ENCODE data around the gene DDC. TPM values are rescaled to one million over a fixed set of nuclear protein-coding genes. Genes with fewer than 3 reads are reported as not detected.

DDC gene
- total RNA-seq, 2 donors from 2014 or later = 1.5 to 1.9 TPM

- H3K27me3 ChIP-seq (replicated peaks; ENCODE audit: insufficient read depth) = no peaks in the 10 kb centered on the region
- intact Hi-C loops (cut with DNase I) = loop anchor here (10.0 kb wide), 1 partner anchor 877 kb away; no protein-coding TSS in a partner anchor
- no peak for DNase-seq (ENCODE audit: low spot score)
- H3K36me3 ChIP-seq = no peaks in the 10 kb centered on the region
- no peaks in the 10 kb centered on the region for H3K9me3 ChIP-seq
- TF ChIP-seq CTCF (IDR thresholded peaks at IDR 0.05) (no peak), POLR2AphosphoS5 (IDR thresholded peaks at IDR 0.05) (no peak), POLR2A (IDR thresholded peaks at IDR 0.05) (no peak)
- no peak overlapping the region for H3K27ac ChIP-seq
- H3K4me3 ChIP-seq = no peak overlapping the region
- WGBS = 72% methylated on average over 6 of the region's 6 CpGs
- H3K4me1 ChIP-seq (replicated peaks) = no peaks in the 10 kb centered on the region
Observed at GRCh38 chr7:50477640-50478039, 87.6 kb downstream of the DDC start.

GRCh38 chr7:50476953-50477625 lies 88.1 kb downstream of the DDC start:
- no peak overlapping the region for H3K27ac ChIP-seq
- H3K9me3 ChIP-seq = no peaks in the 10 kb centered on the region
- H3K4me3 ChIP-seq = no peak overlapping the region
- H3K4me1 ChIP-seq (replicated peaks) = no peaks in the 10 kb centered on the region
- TF ChIP-seq POLR2A (IDR thresholded peaks at IDR 0.05) (no peak), POLR2AphosphoS5 (IDR thresholded peaks at IDR 0.05) (no peak), CTCF (IDR thresholded peaks at IDR 0.05) (no peak)
- no peaks in the 10 kb centered on the region for H3K36me3 ChIP-seq
- H3K27me3 ChIP-seq (replicated peaks; ENCODE audit: insufficient read depth) = no peaks in the 10 kb centered on the region
- 92% methylated on average over 9 of the region's 9 CpGs for WGBS
- intact Hi-C loops (cut with DNase I) = loop anchor here (10.0 kb wide), 1 partner anchor 878 kb away; no protein-coding TSS in a partner anchor
- DNase-seq (ENCODE audit: low spot score) = no peak

GRCh38 chr7:50475340-50475739 lies 89.9 kb downstream of the DDC start:
- intact Hi-C loops (cut with DNase I) = loop anchor here (10.0 kb wide), 1 partner anchor 879 kb away; no protein-coding TSS in a partner anchor

GRCh38 chr7:50474382-50475160 lies 90.6 kb downstream of the DDC start:
- Histone ChIP-seq H3K9me3 (no peaks in the 10 kb centered on the region), H3K27ac (no peak overlapping the region), H3K27me3 (replicated peaks; ENCODE audit: insufficient read depth) (no peaks in the 10 kb centered on the region), H3K36me3 (no peaks in the 10 kb centered on the region), H3K4me3 (no peak overlapping the region), H3K4me1 (replicated peaks) (no peaks in the 10 kb centered on the region)
- intact Hi-C loops (cut with DNase I) = loop anchor here (10.0 kb wide), 1 partner anchor 880 kb away; no protein-coding TSS in a partner anchor
- TF ChIP-seq POLR2AphosphoS5 (IDR thresholded peaks at IDR 0.05) (no peak), POLR2A (IDR thresholded peaks at IDR 0.05) (no peak), CTCF (IDR thresholded peaks at IDR 0.05) (no peak)
- WGBS = 37% methylated on average over 8 of the region's 8 CpGs
- no peak for DNase-seq (ENCODE audit: low spot score)

More at GRCh38 chr7:50475340-50475739, 89.9 kb downstream of the DDC start:
- no peak for TF ChIP-seq POLR2A (IDR thresholded peaks at IDR 0.05)
- TF ChIP-seq CTCF (IDR thresholded peaks at IDR 0.05) = no peak
- TF ChIP-seq POLR2AphosphoS5 (IDR thresholded peaks at IDR 0.05) = no peak
- H3K27me3 ChIP-seq (replicated peaks; ENCODE audit: insufficient read depth) = no peaks in the 10 kb centered on the region
- no peak for DNase-seq (ENCODE audit: low spot score)
- no peaks in the 10 kb centered on the region for H3K9me3 ChIP-seq
- no peaks in the 10 kb centered on the region for H3K4me1 ChIP-seq (replicated peaks)
- 63% methylated on average over 4 of the region's 4 CpGs for WGBS
- H3K4me3 ChIP-seq = no peak overlapping the region
- no peaks in the 10 kb centered on the region for H3K36me3 ChIP-seq
- no peak overlapping the region for H3K27ac ChIP-seq
